Esophagus squamous epithelium (tissue), 4 donors: ENCODE data around the gene HES1.

ENCODE experiments used
- POLR2A ChIP-seq, 4 donors: fragments of 450-650 bp; IDR thresholded peaks; one replicate each; pipeline ENCODE4 v1.6.1; 2017; ENCODE audit warnings: antibody characterized with exemption in 4 of 4, mild to moderate bottlenecking in 4 of 4, moderate library complexity in 3 of 4
- TF ChIP-seq, protein P1 (sequence below), 6 experiments: fragments of 450-650 bp in 4 of 6; fragments of 200-600 bp in 2 of 6; sonication (generic) in 2 of 6; IDR thresholded peaks; one replicate each; pipeline ENCODE4 v1.5.1; 2016 to 2019; ENCODE audit warnings: antibody characterized with exemption in 6 of 6, mild to moderate bottlenecking in 4 of 6, moderate library complexity in 4 of 6

DNA sequence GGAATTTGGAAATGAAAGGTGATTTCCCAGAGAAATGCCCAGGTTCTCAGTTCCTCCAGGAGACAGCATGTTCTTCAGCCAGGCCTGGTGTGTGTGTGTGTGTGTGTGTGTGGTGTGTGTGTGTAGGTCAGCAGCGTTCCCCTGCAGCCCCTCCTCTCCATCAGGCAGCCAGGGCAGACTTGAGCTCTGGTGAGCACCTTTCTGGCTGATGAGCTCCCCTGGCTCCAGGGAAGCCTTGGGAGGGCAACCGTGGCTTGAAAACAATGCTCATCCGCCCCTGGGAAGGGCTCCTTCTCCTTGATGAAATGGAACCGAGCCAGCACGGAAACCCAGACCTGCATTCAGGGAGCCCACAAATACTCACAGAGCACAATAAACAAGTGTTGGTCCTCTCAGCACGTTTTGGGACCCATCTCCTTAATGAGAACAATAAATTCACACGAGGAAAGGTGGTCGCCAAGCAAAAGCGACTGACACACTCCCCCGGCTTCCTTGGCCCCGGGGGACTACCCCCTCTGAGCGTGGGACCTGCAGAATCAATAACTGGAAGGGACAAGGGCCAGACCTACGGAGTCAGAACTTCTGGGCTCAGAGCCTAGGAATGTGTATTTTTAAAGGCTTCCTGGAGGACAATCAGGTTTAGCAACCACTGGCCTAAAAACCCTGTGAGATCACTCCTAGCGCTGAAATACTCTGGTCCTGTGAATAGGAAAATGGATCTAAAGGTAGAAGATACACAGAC is 38.6 kb upstream of the HES1 start:
- TF ChIP-seq, protein P1, sequence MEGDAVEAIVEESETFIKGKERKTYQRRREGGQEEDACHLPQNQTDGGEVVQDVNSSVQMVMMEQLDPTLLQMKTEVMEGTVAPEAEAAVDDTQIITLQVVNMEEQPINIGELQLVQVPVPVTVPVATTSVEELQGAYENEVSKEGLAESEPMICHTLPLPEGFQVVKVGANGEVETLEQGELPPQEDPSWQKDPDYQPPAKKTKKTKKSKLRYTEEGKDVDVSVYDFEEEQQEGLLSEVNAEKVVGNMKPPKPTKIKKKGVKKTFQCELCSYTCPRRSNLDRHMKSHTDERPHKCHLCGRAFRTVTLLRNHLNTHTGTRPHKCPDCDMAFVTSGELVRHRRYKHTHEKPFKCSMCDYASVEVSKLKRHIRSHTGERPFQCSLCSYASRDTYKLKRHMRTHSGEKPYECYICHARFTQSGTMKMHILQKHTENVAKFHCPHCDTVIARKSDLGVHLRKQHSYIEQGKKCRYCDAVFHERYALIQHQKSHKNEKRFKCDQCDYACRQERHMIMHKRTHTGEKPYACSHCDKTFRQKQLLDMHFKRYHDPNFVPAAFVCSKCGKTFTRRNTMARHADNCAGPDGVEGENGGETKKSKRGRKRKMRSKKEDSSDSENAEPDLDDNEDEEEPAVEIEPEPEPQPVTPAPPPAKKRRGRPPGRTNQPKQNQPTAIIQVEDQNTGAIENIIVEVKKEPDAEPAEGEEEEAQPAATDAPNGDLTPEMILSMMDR (IDR thresholded peaks at IDR 0.05): no peak
- no peak for TF ChIP-seq POLR2A (IDR thresholded peaks at IDR 0.05)
